GM13976 (cell line): ENCODE measurements around the gene IL32.

Experiments used
- DNase-seq: peaks from one replicate; pipeline ENCODE4 v3.0.0; 2012; ENCODE audit warnings: low spot score
- in situ Hi-C: fragments of 300-500 bp; cut with MboI; formaldehyde crosslinking; loops from one replicate; pipeline ENCODE4 v1.12.0; 2022; ENCODE audit warnings: low sequenced_read_pairs, mixed read lengths, inconsistent platforms; ENCODE audit not compliant: unreplicated experiment
- TF ChIP-seq, protein P1 (sequence below): IDR thresholded peaks from 2 replicates; pipeline ENCODE4 v1.5.1; 2012; ENCODE audit warnings: borderline replicate concordance, mild to moderate bottlenecking; ENCODE audit not compliant: insufficient read depth; ENCODE audit errors: extremely low read depth, missing control alignments, control extremely low read depth

The IL32 gene

DNA sequence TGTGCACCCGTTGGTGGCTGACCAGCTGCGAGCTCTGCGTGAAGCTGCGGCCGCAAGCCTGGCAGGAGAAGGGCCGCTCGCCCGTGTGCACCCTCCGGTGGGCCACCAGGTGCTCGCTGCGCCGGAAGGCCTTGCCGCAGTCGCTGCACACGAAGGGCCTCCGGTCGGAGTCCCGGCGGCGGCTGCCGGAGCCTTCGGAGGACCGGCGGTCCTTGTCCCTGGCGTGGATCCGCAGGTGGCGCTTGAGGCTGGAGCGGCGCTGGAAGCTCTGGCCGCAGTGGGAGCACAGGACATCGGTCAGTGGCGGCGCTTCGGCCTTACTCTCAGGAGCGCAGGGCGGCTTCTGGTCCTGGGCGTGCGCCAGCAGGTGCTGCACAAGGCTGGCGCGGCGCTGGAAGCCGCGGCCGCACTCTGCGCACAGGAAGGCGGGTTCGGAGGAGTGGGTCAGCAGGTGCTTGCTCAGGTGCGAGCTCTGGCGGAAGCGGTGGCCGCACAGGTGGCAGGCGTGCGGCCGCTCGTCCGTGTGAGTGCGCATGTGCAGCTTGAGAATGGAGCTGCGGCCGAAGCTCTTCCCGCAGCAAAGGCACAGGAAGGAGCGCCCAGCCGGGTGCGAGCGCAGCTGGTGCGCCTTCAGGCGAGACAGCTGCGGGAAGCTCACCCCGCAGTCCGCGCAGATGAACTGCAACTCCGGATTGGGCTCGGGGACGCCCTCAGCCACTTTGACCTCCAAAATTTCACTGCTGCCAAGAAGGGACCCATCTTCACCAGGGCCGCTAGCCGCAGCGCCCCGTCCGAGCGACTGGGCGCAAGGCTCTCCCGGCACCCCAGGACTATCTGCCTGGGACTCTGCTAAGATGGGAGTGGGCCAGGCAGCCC is 24.5 kb downstream of the IL32 start:
- in situ Hi-C loops: no loop called here

DNA sequence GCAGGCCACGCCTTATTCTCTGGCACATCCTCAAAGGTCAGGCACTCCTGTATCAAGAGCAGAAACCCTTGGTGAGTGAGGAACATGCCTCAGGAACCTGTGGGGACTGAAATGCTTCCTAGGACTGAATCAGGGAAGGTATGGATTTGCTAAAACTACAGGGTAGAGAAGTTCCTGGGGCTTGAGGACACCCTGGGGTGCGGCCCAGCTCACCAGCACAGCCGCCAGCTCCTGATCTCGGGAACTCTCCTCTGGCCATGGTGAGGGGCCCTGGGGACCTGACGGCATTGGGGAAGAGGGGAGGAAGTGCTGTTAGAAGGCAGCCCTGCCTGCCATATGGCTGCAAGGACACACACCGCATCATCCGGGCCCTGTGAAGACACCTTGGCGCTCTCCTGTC is 26.1 kb downstream of the IL32 start:
- TF ChIP-seq, protein P1, sequence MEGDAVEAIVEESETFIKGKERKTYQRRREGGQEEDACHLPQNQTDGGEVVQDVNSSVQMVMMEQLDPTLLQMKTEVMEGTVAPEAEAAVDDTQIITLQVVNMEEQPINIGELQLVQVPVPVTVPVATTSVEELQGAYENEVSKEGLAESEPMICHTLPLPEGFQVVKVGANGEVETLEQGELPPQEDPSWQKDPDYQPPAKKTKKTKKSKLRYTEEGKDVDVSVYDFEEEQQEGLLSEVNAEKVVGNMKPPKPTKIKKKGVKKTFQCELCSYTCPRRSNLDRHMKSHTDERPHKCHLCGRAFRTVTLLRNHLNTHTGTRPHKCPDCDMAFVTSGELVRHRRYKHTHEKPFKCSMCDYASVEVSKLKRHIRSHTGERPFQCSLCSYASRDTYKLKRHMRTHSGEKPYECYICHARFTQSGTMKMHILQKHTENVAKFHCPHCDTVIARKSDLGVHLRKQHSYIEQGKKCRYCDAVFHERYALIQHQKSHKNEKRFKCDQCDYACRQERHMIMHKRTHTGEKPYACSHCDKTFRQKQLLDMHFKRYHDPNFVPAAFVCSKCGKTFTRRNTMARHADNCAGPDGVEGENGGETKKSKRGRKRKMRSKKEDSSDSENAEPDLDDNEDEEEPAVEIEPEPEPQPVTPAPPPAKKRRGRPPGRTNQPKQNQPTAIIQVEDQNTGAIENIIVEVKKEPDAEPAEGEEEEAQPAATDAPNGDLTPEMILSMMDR: no peak
- no peak for DNase-seq
- in situ Hi-C loops: no loop called here

More for the DNA sequence above, 24.5 kb downstream of the IL32 start:
- TF ChIP-seq, protein P1: no peak
- DNase-seq: no peak

DNA sequence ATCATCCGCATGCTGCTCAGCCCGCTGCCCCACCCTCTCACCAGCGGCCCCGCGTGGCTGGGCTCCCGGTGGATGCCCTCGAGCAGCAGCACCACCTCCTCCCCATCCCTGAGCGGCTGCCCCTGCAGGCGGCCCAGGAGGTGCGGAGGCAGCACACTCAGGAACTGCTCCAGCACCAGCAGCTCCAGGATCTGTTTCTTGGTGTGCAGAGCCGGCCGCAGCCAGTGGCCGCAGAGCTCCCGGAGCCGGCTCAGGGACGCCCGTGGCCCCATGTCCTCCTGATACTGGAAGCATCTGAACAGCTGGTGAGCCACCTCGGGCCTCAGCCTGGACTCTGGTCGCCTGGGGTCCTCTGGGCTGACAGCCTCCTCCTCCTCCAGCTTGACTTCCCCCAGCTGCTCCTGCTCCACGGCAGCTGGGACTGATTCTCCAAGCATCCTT is 27.1 kb downstream of the IL32 start:
- DNase-seq: no peak
- in situ Hi-C loops: no loop called here
- TF ChIP-seq, protein P1: no peak

DNA sequence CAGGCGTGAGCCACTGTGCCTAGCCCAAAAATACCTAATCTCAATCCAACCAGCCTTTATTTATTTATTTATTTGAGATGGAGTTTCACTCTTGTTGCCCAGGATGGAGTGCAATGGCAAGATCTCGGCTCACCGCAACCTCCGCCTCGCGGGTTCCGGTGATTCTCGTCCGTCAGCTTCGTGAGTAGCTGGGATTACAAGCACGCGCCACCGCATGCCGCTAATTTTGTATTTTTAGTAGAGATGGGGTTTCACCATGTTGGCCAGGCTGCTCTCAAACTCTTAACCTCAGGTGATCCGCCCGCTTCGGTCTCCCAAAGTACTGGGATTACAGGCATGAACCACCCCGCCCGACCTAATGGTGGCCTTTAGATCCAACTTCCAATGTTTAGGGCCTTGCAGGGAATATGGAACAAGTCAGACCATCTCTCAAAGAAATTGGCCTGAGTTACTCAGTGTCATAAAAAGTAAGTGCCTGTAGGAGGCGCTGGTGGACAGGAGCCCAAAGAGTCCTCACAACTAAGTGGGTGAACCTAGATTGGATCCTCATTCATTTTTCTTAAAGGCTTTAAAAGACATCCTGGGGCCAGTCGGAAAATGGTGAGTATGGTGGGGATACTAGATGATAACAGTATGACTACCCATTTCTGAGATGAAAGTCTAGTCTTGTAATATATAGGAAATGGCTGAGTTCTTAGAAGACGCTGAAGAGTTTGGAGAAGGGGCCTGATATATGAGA is 29.0 kb downstream of the IL32 start:
- TF ChIP-seq, protein P1: peak; percentile 41
- DNase-seq: peak; percentile 78

DNA sequence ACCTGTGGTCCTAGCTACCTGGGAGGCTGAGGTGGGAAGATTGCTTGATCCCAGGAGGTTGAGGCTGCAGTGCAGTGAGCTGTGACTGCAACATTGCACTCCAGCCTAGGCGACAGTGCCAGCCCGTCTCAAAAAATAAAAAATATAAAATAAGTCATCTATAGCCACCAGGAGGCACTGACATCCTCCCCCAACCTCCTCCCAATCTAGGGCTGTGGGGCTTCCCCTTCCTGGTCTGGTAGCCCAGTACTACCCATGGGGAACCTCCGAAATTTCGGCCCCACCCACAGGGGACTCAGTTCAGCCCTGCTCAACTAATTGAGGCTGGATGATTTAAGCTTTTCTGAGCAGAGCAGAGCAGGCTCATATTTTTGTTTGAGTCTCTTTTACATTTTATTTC is 30.4 kb downstream of the IL32 start:
- peak; percentile 90 for DNase-seq
- TF ChIP-seq, protein P1: peak; percentile 10
- in situ Hi-C loops: no loop called here

More for the DNA sequence above, 29.0 kb downstream of the IL32 start:
- in situ Hi-C loops: no loop called here

DNA sequence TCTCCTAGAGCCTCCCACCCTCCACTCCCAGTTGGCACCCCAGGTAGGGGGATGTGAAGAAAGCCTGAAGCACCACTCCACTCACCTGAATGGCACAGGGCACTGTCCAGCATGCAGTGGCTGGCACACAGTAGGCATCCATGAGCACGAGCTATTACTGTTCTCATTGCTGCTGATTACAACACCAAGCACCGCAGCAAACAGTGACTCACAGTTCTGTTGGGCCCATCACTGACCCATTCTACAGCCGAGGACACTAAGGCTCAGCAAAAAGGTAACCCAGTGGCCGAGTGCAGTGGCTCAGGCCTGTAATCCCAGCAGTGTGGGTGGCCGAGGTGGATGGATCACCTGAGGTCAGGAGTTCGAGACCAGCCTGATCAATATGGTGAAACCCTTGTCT is 30.9 kb downstream of the IL32 start:
- no peak for DNase-seq
- TF ChIP-seq, protein P1: no peak
- in situ Hi-C loops: no loop called here
